ENCODE data around the gene NADSYN1.
"Not testable (repeated sequence)": the region's sequence is repeated elsewhere in the genome, so short reads cannot be mapped to it uniquely, and the experiment has no call there.

NADSYN1 gene

DNA sequence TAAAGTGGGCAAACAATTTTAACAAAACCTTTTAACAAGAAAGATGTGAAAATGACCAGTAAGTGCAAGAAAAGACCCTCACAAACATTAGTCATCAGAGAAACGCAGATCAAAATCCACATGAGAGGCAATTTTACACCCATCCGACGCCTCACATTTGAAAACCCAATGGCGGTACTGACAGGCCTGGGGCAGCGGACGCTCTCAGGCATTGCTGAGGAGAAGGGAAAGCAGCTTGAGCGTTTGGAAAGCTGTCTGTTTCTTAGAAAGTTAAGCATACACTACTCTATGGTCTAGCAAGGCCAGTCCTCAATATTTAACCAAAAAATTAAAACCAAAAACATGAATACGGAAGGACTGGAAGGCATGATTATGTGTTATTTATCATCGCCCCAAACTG lies 82.8 kb downstream of the NADSYN1 start:
- H3K9ac ChIP-seq (ENCODE audit: low read length) = no peak overlapping the region
- no peak overlapping the region for H3K4me3 ChIP-seq (ENCODE audit: low read depth, low read length, poor library complexity, severe bottlenecking)
- no peaks in the 10 kb centered on the region for H3K9me3 ChIP-seq (ENCODE audit: low read length)
- no peaks in the 10 kb centered on the region for H3F3A ChIP-seq (ENCODE audit: insufficient read depth, low read length)
- no peaks in the 10 kb centered on the region for H3K27me3 ChIP-seq (ENCODE audit: insufficient read depth, low read length)
- H3K4me1 ChIP-seq (ENCODE audit: insufficient read depth, low read length, severe bottlenecking) = no peaks in the 10 kb centered on the region
- no peaks in the 10 kb centered on the region for H3K79me2 ChIP-seq (ENCODE audit: insufficient read depth, low read length)
- TF ChIP-seq, protein P1, sequence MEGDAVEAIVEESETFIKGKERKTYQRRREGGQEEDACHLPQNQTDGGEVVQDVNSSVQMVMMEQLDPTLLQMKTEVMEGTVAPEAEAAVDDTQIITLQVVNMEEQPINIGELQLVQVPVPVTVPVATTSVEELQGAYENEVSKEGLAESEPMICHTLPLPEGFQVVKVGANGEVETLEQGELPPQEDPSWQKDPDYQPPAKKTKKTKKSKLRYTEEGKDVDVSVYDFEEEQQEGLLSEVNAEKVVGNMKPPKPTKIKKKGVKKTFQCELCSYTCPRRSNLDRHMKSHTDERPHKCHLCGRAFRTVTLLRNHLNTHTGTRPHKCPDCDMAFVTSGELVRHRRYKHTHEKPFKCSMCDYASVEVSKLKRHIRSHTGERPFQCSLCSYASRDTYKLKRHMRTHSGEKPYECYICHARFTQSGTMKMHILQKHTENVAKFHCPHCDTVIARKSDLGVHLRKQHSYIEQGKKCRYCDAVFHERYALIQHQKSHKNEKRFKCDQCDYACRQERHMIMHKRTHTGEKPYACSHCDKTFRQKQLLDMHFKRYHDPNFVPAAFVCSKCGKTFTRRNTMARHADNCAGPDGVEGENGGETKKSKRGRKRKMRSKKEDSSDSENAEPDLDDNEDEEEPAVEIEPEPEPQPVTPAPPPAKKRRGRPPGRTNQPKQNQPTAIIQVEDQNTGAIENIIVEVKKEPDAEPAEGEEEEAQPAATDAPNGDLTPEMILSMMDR (IDR thresholded peaks at IDR 0.05; ENCODE audit: low read length) = no peak
- no peak for TF ChIP-seq EZH2 (IDR thresholded peaks at IDR 0.05; ENCODE audit: borderline replicate concordance, low read length)
- H3K4me2 ChIP-seq (ENCODE audit: low read length) = no peak overlapping the region
- H2AFZ ChIP-seq (ENCODE audit: low read length) = no peak overlapping the region
- no peaks in the 10 kb centered on the region for H3K9me2 ChIP-seq (ENCODE audit: low read depth, low read length)
- no peaks in the 10 kb centered on the region for H4K20me1 ChIP-seq (ENCODE audit: insufficient read depth, low read length)
- H3K36me3 ChIP-seq (ENCODE audit: insufficient read depth, low read length) = no peaks in the 10 kb centered on the region
- no peak overlapping the region for H3K27ac ChIP-seq (ENCODE audit: low read depth, low read length, poor library complexity, severe bottlenecking)

DNA sequence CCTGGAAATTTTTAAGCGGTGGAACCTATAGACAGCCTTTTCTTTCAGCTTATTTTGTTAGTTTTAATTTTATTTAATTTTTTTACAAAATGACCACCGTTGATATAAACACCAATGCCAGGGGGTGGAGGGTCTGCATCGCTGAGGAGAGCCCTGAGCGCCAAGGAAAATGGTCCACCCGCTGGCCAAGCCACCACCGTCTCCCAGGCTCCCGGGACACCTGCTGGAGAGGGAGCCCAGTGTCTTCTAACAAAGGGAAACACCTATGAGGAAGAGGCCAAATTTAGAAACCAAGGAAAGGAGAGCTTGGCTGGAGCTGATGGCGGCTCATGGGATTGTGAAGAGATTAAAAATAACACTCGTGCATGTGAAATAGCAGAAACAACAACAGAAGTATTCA lies 84.5 kb downstream of the NADSYN1 start:
- no peak for TF ChIP-seq EZH2 (IDR thresholded peaks at IDR 0.05; ENCODE audit: borderline replicate concordance, low read length)
- TF ChIP-seq, protein P1 (IDR thresholded peaks at IDR 0.05; ENCODE audit: low read length) = no peak
- Histone ChIP-seq H3K9me3 (ENCODE audit: low read length) (no peaks in the 10 kb centered on the region), H3K27ac (ENCODE audit: low read depth, low read length, poor library complexity, severe bottlenecking) (no peak overlapping the region), H3K27me3 (ENCODE audit: insufficient read depth, low read length) (peaks cover 8% of the 10 kb centered on the region; the same call in 1 of the 2 replicates), H3K9me2 (ENCODE audit: low read depth, low read length) (no peaks in the 10 kb centered on the region), H3K4me3 (ENCODE audit: low read depth, low read length, poor library complexity, severe bottlenecking) (no peak overlapping the region), H2AFZ (ENCODE audit: low read length) (no peak overlapping the region), H3K36me3 (ENCODE audit: insufficient read depth, low read length) (no peaks in the 10 kb centered on the region; the same call in 1 of the 2 replicates), H3K79me2 (ENCODE audit: insufficient read depth, low read length) (no peaks in the 10 kb centered on the region), H3K4me2 (ENCODE audit: low read length) (no peak overlapping the region), H3F3A (ENCODE audit: insufficient read depth, low read length) (no peaks in the 10 kb centered on the region), H3K4me1 (ENCODE audit: insufficient read depth, low read length, severe bottlenecking) (no peaks in the 10 kb centered on the region), H3K9ac (ENCODE audit: low read length) (no peak overlapping the region), H4K20me1 (ENCODE audit: insufficient read depth, low read length) (no peaks in the 10 kb centered on the region)

DNA sequence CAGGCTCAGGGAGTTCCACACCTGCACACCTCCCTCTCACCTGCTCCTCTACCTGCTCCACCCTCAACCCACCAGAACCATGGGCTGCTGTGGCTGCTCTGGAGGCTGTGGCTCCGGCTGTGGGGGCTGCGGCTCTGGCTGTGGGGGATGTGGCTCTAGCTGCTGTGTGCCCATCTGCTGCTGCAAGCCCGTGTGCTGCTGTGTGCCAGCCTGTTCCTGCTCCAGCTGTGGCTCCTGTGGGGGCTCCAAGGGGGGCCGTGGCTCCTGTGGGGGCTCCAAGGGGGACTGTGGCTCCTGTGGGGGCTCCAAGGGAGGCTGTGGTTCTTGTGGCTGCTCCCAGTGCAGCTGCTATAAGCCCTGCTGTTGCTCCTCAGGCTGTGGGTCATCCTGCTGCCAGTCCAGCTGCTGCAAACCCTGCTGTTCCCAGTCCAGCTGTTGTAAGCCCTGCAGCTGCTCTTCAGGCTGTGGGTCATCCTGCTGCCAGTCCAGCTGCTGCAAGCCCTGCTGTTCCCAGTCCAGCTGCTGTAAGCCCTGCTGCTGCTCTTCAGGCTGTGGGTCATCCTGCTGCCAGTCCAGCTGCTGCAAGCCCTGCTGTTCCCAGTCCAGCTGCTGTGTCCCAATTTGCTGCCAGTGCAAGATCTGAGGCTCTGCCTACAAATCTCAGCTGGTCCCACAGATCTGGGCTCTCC lies 85.1 kb downstream of the NADSYN1 start, which contains the start of gene KRTAP5-8:
Gene KRTAP5-8, plus strand, starts transcription at position 49 of the 689 bp plus-strand sequence. Its CDS starts 31 bp downstream, at position 80.
- not testable (repeated sequence) for H3K4me2 ChIP-seq (ENCODE audit: low read length); H3K27me3 ChIP-seq (ENCODE audit: insufficient read depth, low read length); H3K4me1 ChIP-seq (ENCODE audit: insufficient read depth, low read length, severe bottlenecking); H4K20me1 ChIP-seq (ENCODE audit: insufficient read depth, low read length); H3K9ac ChIP-seq (ENCODE audit: low read length); H2AFZ ChIP-seq (ENCODE audit: low read length); H3K9me3 ChIP-seq (ENCODE audit: low read length); H3K27ac ChIP-seq (ENCODE audit: low read depth, low read length, poor library complexity, severe bottlenecking); H3K4me3 ChIP-seq (ENCODE audit: low read depth, low read length, poor library complexity, severe bottlenecking); H3K36me3 ChIP-seq (ENCODE audit: insufficient read depth, low read length); H3F3A ChIP-seq (ENCODE audit: insufficient read depth, low read length); H3K9me2 ChIP-seq (ENCODE audit: low read depth, low read length); H3K79me2 ChIP-seq (ENCODE audit: insufficient read depth, low read length)

DNA sequence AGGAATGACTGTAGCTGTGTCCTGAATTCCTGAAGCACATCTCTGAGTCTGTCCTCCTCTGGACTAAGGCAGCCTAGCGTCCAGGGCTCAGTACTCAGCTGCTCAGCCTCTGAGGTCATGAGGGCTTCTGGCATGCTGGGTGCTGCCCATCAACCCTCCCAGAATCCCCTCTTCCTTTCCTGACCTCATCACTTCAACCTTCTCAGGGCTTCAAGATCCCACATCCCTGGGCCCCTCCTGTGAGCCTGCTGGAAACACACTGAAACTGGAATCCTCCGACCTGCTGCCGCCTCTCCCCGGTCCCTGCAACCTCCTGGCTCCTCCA lies 85.6 kb downstream of the NADSYN1 start:
- peaks cover 8% of the 10 kb centered on the region; the same call in 1 of the 2 replicates for H3K27me3 ChIP-seq (ENCODE audit: insufficient read depth, low read length)
- no peaks in the 10 kb centered on the region for H3F3A ChIP-seq (ENCODE audit: insufficient read depth, low read length)
- H3K4me1 ChIP-seq (ENCODE audit: insufficient read depth, low read length, severe bottlenecking) = no peaks in the 10 kb centered on the region
- no peaks in the 10 kb centered on the region for H4K20me1 ChIP-seq (ENCODE audit: insufficient read depth, low read length)
- H3K36me3 ChIP-seq (ENCODE audit: insufficient read depth, low read length) = no peaks in the 10 kb centered on the region; the same call in 1 of the 2 replicates
- no peak overlapping the region for H3K4me2 ChIP-seq (ENCODE audit: low read length)
- no peak overlapping the region for H3K4me3 ChIP-seq (ENCODE audit: low read depth, low read length, poor library complexity, severe bottlenecking)
- H3K9me3 ChIP-seq (ENCODE audit: low read length) = no peaks in the 10 kb centered on the region
- H2AFZ ChIP-seq (ENCODE audit: low read length) = no peak overlapping the region
- TF ChIP-seq, protein P1 (IDR thresholded peaks at IDR 0.05; ENCODE audit: low read length) = no peak
- no peak for TF ChIP-seq EZH2 (IDR thresholded peaks at IDR 0.05; ENCODE audit: borderline replicate concordance, low read length)
- H3K79me2 ChIP-seq (ENCODE audit: insufficient read depth, low read length) = no peaks in the 10 kb centered on the region
- H3K9me2 ChIP-seq (ENCODE audit: low read depth, low read length) = no peaks in the 10 kb centered on the region
- no peak overlapping the region for H3K9ac ChIP-seq (ENCODE audit: low read length)
- H3K27ac ChIP-seq (ENCODE audit: low read depth, low read length, poor library complexity, severe bottlenecking) = no peak overlapping the region
